ENCODE data around the gene PVALEF.

Gene PVALEF

GRCh38 chr17:81136366-81136765 is 28.9 kb upstream of the PVALEF start:
- no peak overlapping the region for H3K9ac ChIP-seq (ENCODE audit: low read depth in 1 of 2, low read length in 2 of 2)
- peaks cover 2 to 23% of the 10 kb centered on the region in 2 donors for H3K4me1 ChIP-seq (ENCODE audit: control insufficient read depth in 2 of 2, insufficient read depth in 2 of 2, low read length in 2 of 2)
- H3K9me3 ChIP-seq (ENCODE audit: control insufficient read depth in 2 of 2, low read length in 2 of 2): no peaks in the 10 kb centered on the region
- H3K36me3 ChIP-seq (ENCODE audit: control insufficient read depth in 2 of 2, insufficient read depth in 2 of 2, low read length in 2 of 2): no peaks in the 10 kb centered on the region
- H3K27ac ChIP-seq (ENCODE audit: low read depth in 2 of 2, low read length in 2 of 2): no peak overlapping the region
- no peak overlapping the region for H3K4me3 ChIP-seq (ENCODE audit: low read length in 2 of 2)
- no peaks in the 10 kb centered on the region for H3K27me3 ChIP-seq (ENCODE audit: control insufficient read depth in 2 of 2, insufficient read depth in 2 of 2, low read length in 2 of 2)

GRCh38 chr17:81137248-81137647 is 28.1 kb upstream of the PVALEF start:
- Histone ChIP-seq H3K27ac (ENCODE audit: low read depth in 2 of 2, low read length in 2 of 2) (no peak overlapping the region), H3K4me1 (ENCODE audit: control insufficient read depth in 2 of 2, insufficient read depth in 2 of 2, low read length in 2 of 2) (peaks cover 0 to 14% of the 10 kb centered on the region in 2 donors), H3K9ac (ENCODE audit: low read depth in 1 of 2, low read length in 2 of 2) (no peak overlapping the region)

GRCh38 chr17:81138083-81138482 is 27.2 kb upstream of the PVALEF start:
- no peak overlapping the region for H3K27ac ChIP-seq (ENCODE audit: low read depth in 2 of 2, low read length in 2 of 2)
- H3K4me3 ChIP-seq (ENCODE audit: low read length in 2 of 2): no peak overlapping the region
- peaks cover 0 to 10% of the 10 kb centered on the region in 2 donors for H3K4me1 ChIP-seq (ENCODE audit: control insufficient read depth in 2 of 2, insufficient read depth in 2 of 2, low read length in 2 of 2)
- no peak overlapping the region for H3K9ac ChIP-seq (ENCODE audit: low read depth in 1 of 2, low read length in 2 of 2)
- no peaks in the 10 kb centered on the region for H3K9me3 ChIP-seq (ENCODE audit: control insufficient read depth in 2 of 2, low read length in 2 of 2)
- no peaks in the 10 kb centered on the region for H3K27me3 ChIP-seq (ENCODE audit: control insufficient read depth in 2 of 2, insufficient read depth in 2 of 2, low read length in 2 of 2)
- H3K36me3 ChIP-seq (ENCODE audit: control insufficient read depth in 2 of 2, insufficient read depth in 2 of 2, low read length in 2 of 2): no peaks in the 10 kb centered on the region

More at GRCh38 chr17:81137248-81137647, 28.1 kb upstream of the PVALEF start:
- Histone ChIP-seq H3K27me3 (ENCODE audit: control insufficient read depth in 2 of 2, insufficient read depth in 2 of 2, low read length in 2 of 2) (no peaks in the 10 kb centered on the region), H3K36me3 (ENCODE audit: control insufficient read depth in 2 of 2, insufficient read depth in 2 of 2, low read length in 2 of 2) (no peaks in the 10 kb centered on the region), H3K9me3 (ENCODE audit: control insufficient read depth in 2 of 2, low read length in 2 of 2) (no peaks in the 10 kb centered on the region), H3K4me3 (ENCODE audit: low read length in 2 of 2) (no peak overlapping the region)

GRCh38 chr17:81138500-81138899 is 26.8 kb upstream of the PVALEF start:
- H3K4me1 ChIP-seq (ENCODE audit: control insufficient read depth in 2 of 2, insufficient read depth in 2 of 2, low read length in 2 of 2): peaks cover 0 to 7% of the 10 kb centered on the region in 2 donors
- H3K27ac ChIP-seq (ENCODE audit: low read depth in 2 of 2, low read length in 2 of 2): no peak overlapping the region

GRCh38 chr17:81139428-81139827 is 25.9 kb upstream of the PVALEF start:
- Histone ChIP-seq H3K27ac (ENCODE audit: low read depth in 2 of 2, low read length in 2 of 2) (no peak overlapping the region), H3K27me3 (ENCODE audit: control insufficient read depth in 2 of 2, insufficient read depth in 2 of 2, low read length in 2 of 2) (no peaks in the 10 kb centered on the region), H3K4me3 (ENCODE audit: low read length in 2 of 2) (no peak overlapping the region), H3K9me3 (ENCODE audit: control insufficient read depth in 2 of 2, low read length in 2 of 2) (no peaks in the 10 kb centered on the region), H3K36me3 (ENCODE audit: control insufficient read depth in 2 of 2, insufficient read depth in 2 of 2, low read length in 2 of 2) (no peaks in the 10 kb centered on the region), H3K9ac (ENCODE audit: low read depth in 1 of 2, low read length in 2 of 2) (no peak overlapping the region), H3K4me1 (ENCODE audit: control insufficient read depth in 2 of 2, insufficient read depth in 2 of 2, low read length in 2 of 2) (peaks cover 0 to 7% of the 10 kb centered on the region in 2 donors)

More at GRCh38 chr17:81138500-81138899, 26.8 kb upstream of the PVALEF start:
- Histone ChIP-seq H3K27me3 (ENCODE audit: control insufficient read depth in 2 of 2, insufficient read depth in 2 of 2, low read length in 2 of 2) (no peaks in the 10 kb centered on the region), H3K36me3 (ENCODE audit: control insufficient read depth in 2 of 2, insufficient read depth in 2 of 2, low read length in 2 of 2) (no peaks in the 10 kb centered on the region), H3K9me3 (ENCODE audit: control insufficient read depth in 2 of 2, low read length in 2 of 2) (no peaks in the 10 kb centered on the region), H3K4me3 (ENCODE audit: low read length in 2 of 2) (no peak overlapping the region), H3K9ac (ENCODE audit: low read depth in 1 of 2, low read length in 2 of 2) (no peak overlapping the region)

- Histone ChIP-seq H3K9me3 (ENCODE audit: control insufficient read depth in 2 of 2, low read length in 2 of 2) (no peaks in the 10 kb centered on the region), H3K4me1 (ENCODE audit: control insufficient read depth in 2 of 2, insufficient read depth in 2 of 2, low read length in 2 of 2) (peaks cover 0 to 7% of the 10 kb centered on the region in 2 donors), H3K9ac (ENCODE audit: low read depth in 1 of 2, low read length in 2 of 2) (no peak overlapping the region), H3K4me3 (ENCODE audit: low read length in 2 of 2) (no peak overlapping the region), H3K27ac (ENCODE audit: low read depth in 2 of 2, low read length in 2 of 2) (no peak overlapping the region), H3K36me3 (ENCODE audit: control insufficient read depth in 2 of 2, insufficient read depth in 2 of 2, low read length in 2 of 2) (no peaks in the 10 kb centered on the region), H3K27me3 (ENCODE audit: control insufficient read depth in 2 of 2, insufficient read depth in 2 of 2, low read length in 2 of 2) (no peaks in the 10 kb centered on the region)
Measured at GRCh38 chr17:81140018-81140417, 25.3 kb upstream of the PVALEF start.

- no peak overlapping the region for H3K27ac ChIP-seq (ENCODE audit: low read depth in 2 of 2, low read length in 2 of 2)
- H3K9ac ChIP-seq (ENCODE audit: low read depth in 1 of 2, low read length in 2 of 2): no peak overlapping the region
- H3K27me3 ChIP-seq (ENCODE audit: control insufficient read depth in 2 of 2, insufficient read depth in 2 of 2, low read length in 2 of 2): no peaks in the 10 kb centered on the region
- H3K36me3 ChIP-seq (ENCODE audit: control insufficient read depth in 2 of 2, insufficient read depth in 2 of 2, low read length in 2 of 2): no peaks in the 10 kb centered on the region
- no peak overlapping the region for H3K4me3 ChIP-seq (ENCODE audit: low read length in 2 of 2)
- H3K9me3 ChIP-seq (ENCODE audit: control insufficient read depth in 2 of 2, low read length in 2 of 2): no peaks in the 10 kb centered on the region
- peaks cover 0 to 5% of the 10 kb centered on the region in 2 donors for H3K4me1 ChIP-seq (ENCODE audit: control insufficient read depth in 2 of 2, insufficient read depth in 2 of 2, low read length in 2 of 2)
Measured at GRCh38 chr17:81140695-81141094, 24.6 kb upstream of the PVALEF start.

- Histone ChIP-seq H3K9ac (ENCODE audit: low read depth in 1 of 2, low read length in 2 of 2) (no peak overlapping the region), H3K4me1 (ENCODE audit: control insufficient read depth in 2 of 2, insufficient read depth in 2 of 2, low read length in 2 of 2) (peaks cover 0 to 2% of the 10 kb centered on the region in 2 donors), H3K27me3 (ENCODE audit: control insufficient read depth in 2 of 2, insufficient read depth in 2 of 2, low read length in 2 of 2) (no peaks in the 10 kb centered on the region), H3K27ac (ENCODE audit: low read depth in 2 of 2, low read length in 2 of 2) (no peak overlapping the region), H3K9me3 (ENCODE audit: control insufficient read depth in 2 of 2, low read length in 2 of 2) (no peaks in the 10 kb centered on the region), H3K4me3 (ENCODE audit: low read length in 2 of 2) (no peak overlapping the region), H3K36me3 (ENCODE audit: control insufficient read depth in 2 of 2, insufficient read depth in 2 of 2, low read length in 2 of 2) (no peaks in the 10 kb centered on the region)
Measured at GRCh38 chr17:81142301-81143199, 22.8 kb upstream of the PVALEF start.

- H3K4me1 ChIP-seq (ENCODE audit: control insufficient read depth in 2 of 2, insufficient read depth in 2 of 2, low read length in 2 of 2): peaks cover 0 to 2% of the 10 kb centered on the region in 2 donors
- no peak overlapping the region for H3K27ac ChIP-seq (ENCODE audit: low read depth in 2 of 2, low read length in 2 of 2)
- no peaks in the 10 kb centered on the region for H3K36me3 ChIP-seq (ENCODE audit: control insufficient read depth in 2 of 2, insufficient read depth in 2 of 2, low read length in 2 of 2)
- no peak overlapping the region for H3K4me3 ChIP-seq (ENCODE audit: low read length in 2 of 2)
- no peak overlapping the region for H3K9ac ChIP-seq (ENCODE audit: low read depth in 1 of 2, low read length in 2 of 2)
- H3K9me3 ChIP-seq (ENCODE audit: control insufficient read depth in 2 of 2, low read length in 2 of 2): no peaks in the 10 kb centered on the region
- H3K27me3 ChIP-seq (ENCODE audit: control insufficient read depth in 2 of 2, insufficient read depth in 2 of 2, low read length in 2 of 2): no peaks in the 10 kb centered on the region
Measured at GRCh38 chr17:81143200-81143527, 22.1 kb upstream of the PVALEF start.

- Histone ChIP-seq H3K36me3 (ENCODE audit: control insufficient read depth in 2 of 2, insufficient read depth in 2 of 2, low read length in 2 of 2) (no peaks in the 10 kb centered on the region), H3K9me3 (ENCODE audit: control insufficient read depth in 2 of 2, low read length in 2 of 2) (no peaks in the 10 kb centered on the region), H3K4me3 (ENCODE audit: low read length in 2 of 2) (no peak overlapping the region), H3K9ac (ENCODE audit: low read depth in 1 of 2, low read length in 2 of 2) (no peak overlapping the region), H3K27ac (ENCODE audit: low read depth in 2 of 2, low read length in 2 of 2) (no peak overlapping the region), H3K27me3 (ENCODE audit: control insufficient read depth in 2 of 2, insufficient read depth in 2 of 2, low read length in 2 of 2) (no peaks in the 10 kb centered on the region), H3K4me1 (ENCODE audit: control insufficient read depth in 2 of 2, insufficient read depth in 2 of 2, low read length in 2 of 2) (peaks cover 0 to 2% of the 10 kb centered on the region in 2 donors)
Measured at GRCh38 chr17:81143717-81144422, 21.4 kb upstream of the PVALEF start.
